Neural crest cell (in vitro differentiated cells): ENCODE measurements around the gene ANXA6. TPM values are rescaled to one million over a fixed set of nuclear protein-coding genes. Genes with fewer than 3 reads are reported as not detected.

Experiments
- DNase-seq: peaks from one replicate; pipeline ENCODE4 v3.0.0; 2021; ENCODE audit warnings: low read depth, mixed read lengths, low spot score
- H3K27ac Mint-ChIP-seq: one replicate; pipeline ENCODE4 v1.8.0; 2021; ENCODE audit warnings: mild to moderate bottlenecking, mixed read lengths; ENCODE audit not compliant: unreplicated experiment
- H3K27me3 Mint-ChIP-seq: 2 replicates; pipeline ENCODE4 v1.8.0; 2021; ENCODE audit warnings: low read depth, mild to moderate bottlenecking, mixed read lengths
- H3K36me3 Mint-ChIP-seq: 2 replicates; pipeline ENCODE4 v1.8.0; 2021; ENCODE audit warnings: low read depth, mild to moderate bottlenecking, mixed read lengths
- H3K4me1 Mint-ChIP-seq: 2 replicates; pipeline ENCODE4 v1.8.0; 2021; ENCODE audit warnings: mixed read lengths
- H3K4me3 Mint-ChIP-seq: one replicate; pipeline ENCODE4 v1.8.0; 2021; ENCODE audit warnings: mild to moderate bottlenecking, mixed read lengths
- H3K9me3 Mint-ChIP-seq: 2 replicates; pipeline ENCODE4 v1.8.0; 2021; ENCODE audit warnings: mixed read lengths
- total RNA-seq: library from RNA; stranded (reverse); gene quantifications from 2 replicates; pipeline ENCODE4 v1.2.1, GENCODE V29; 2021
- TF ChIP-seq, protein P1 (sequence below): fragments of 200-600 bp; sonication (generic); conservative IDR thresholded peaks from 2 replicates; pipeline ENCODE4 v1.5.0; 2021; ENCODE audit warnings: antibody characterized with exemption, mild to moderate bottlenecking

ANXA6 gene
- total RNA-seq, 1 donor from 2014 or later = 151 TPM

DNA sequence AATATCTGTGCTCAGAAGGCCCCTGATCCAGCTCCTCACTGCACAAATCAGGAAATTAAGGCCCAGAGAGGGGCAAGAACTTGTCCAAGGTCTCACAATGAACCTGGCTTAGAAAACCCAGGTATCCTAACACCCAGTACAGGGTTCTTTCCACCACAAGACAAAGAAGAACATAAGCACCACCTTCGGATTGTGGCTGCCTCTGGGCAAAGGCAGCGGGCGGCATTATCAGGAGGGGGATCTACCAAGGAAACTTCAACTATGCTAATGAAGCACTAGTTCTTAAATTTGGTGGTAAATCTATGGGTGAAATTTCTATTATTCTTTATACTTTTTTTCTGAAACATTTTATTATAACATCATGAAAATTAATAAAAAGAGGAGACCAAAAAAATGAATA is 17.9 kb downstream of the ANXA6 start:
- H3K27ac Mint-ChIP-seq = no peak overlapping the region
- TF ChIP-seq, protein P1, sequence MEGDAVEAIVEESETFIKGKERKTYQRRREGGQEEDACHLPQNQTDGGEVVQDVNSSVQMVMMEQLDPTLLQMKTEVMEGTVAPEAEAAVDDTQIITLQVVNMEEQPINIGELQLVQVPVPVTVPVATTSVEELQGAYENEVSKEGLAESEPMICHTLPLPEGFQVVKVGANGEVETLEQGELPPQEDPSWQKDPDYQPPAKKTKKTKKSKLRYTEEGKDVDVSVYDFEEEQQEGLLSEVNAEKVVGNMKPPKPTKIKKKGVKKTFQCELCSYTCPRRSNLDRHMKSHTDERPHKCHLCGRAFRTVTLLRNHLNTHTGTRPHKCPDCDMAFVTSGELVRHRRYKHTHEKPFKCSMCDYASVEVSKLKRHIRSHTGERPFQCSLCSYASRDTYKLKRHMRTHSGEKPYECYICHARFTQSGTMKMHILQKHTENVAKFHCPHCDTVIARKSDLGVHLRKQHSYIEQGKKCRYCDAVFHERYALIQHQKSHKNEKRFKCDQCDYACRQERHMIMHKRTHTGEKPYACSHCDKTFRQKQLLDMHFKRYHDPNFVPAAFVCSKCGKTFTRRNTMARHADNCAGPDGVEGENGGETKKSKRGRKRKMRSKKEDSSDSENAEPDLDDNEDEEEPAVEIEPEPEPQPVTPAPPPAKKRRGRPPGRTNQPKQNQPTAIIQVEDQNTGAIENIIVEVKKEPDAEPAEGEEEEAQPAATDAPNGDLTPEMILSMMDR = no peak
- no peak for DNase-seq
- H3K9me3 Mint-ChIP-seq = no peaks in the 10 kb centered on the region
- H3K27me3 Mint-ChIP-seq = no peaks in the 10 kb centered on the region
- H3K4me1 Mint-ChIP-seq = no peaks in the 10 kb centered on the region
- no peak overlapping the region for H3K4me3 Mint-ChIP-seq
- peaks cover 18% of the 10 kb centered on the region for H3K36me3 Mint-ChIP-seq

DNA sequence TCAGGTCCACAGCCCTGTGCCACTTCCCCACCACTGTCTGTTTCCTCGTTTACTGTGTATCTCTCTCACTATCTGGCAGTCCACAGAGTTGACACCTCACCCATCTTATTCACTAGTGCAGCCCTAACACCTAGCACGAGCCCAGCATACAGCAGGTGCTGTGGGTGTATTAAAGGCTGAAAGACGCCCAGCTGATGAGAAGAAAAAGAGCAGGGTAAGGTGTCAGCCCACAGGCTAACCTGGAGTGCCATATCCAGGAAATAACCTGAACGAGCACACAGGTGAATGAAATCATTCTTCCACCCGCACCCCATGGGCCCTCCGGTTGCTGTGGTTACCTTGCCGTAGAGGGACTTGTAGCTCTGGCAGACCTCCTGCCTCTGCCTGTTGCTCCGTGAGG is 18.6 kb downstream of the ANXA6 start:
- no peaks in the 10 kb centered on the region for H3K4me1 Mint-ChIP-seq
- TF ChIP-seq, protein P1 = no peak
- no peaks in the 10 kb centered on the region for H3K9me3 Mint-ChIP-seq
- H3K36me3 Mint-ChIP-seq = peaks cover 18% of the 10 kb centered on the region
- DNase-seq = no peak
- no peaks in the 10 kb centered on the region for H3K27me3 Mint-ChIP-seq
- H3K4me3 Mint-ChIP-seq = no peak overlapping the region
- peak overlapping the region; percentile 39 for H3K27ac Mint-ChIP-seq

DNA sequence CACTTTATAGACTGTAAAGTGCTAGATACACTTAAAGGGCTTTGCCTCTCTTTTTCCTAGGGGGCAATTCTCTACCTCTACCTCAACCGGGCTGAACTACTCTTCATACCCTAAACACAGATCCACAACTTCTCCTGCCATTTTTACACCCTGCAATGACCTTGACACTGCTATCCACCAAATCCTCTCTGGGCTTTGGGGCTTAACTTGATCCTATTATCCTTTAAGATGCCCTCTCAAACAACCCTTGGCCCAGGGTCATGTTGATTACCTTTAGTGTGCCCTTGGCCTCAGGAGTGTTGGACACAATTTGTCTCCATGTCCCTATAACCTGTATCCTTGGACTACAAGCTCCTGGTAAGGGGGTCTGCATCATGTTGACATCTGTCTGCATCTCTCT is 19.5 kb downstream of the ANXA6 start:
- H3K36me3 Mint-ChIP-seq = peaks cover 18% of the 10 kb centered on the region
- no peak for DNase-seq
- H3K4me1 Mint-ChIP-seq = no peaks in the 10 kb centered on the region
- TF ChIP-seq, protein P1 = no peak
- no peaks in the 10 kb centered on the region for H3K9me3 Mint-ChIP-seq
- H3K4me3 Mint-ChIP-seq = no peak overlapping the region
- no peak overlapping the region for H3K27ac Mint-ChIP-seq
- H3K27me3 Mint-ChIP-seq = no peaks in the 10 kb centered on the region

DNA sequence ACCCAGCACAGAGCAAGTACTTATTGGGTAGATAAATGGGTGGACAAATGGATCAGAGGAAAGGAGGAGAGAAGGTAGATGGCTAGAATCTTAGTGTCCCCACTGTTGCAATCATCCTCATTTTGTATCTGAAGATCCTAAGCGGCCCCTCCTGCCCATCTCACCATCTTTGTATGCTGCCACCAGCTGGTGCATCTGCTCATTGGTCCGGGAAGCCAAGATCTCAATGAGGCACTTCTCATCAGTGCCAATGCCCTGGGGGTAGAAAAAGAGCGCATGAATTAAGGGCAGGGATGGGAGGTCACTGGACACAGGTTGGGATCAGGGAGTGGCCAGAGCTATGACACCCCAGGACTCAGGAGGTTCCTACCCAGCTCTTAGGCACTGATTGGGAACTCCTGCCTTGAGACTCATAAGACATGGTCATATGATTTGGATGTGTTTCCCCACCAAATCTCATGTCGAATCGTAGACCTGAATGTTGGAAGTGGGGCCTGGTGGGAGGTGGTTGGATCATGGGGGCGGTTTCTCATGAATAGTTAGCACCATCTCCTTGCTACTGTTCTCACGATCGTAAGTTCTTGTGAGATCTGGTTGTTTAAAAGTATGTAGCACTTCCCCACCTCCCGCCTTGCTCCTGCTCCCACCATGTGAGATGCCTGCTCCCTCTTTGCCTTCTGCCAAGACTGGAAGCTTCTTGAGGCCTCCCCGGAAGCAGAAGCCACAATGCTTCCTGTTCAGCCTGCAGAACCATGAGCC is 20.3 kb downstream of the ANXA6 start:
- H3K27ac Mint-ChIP-seq = no peak overlapping the region
- no peaks in the 10 kb centered on the region for H3K4me1 Mint-ChIP-seq
- H3K9me3 Mint-ChIP-seq = no peaks in the 10 kb centered on the region
- peaks cover 20% of the 10 kb centered on the region for H3K36me3 Mint-ChIP-seq
- H3K4me3 Mint-ChIP-seq = no peak overlapping the region
- TF ChIP-seq, protein P1 = no peak
- H3K27me3 Mint-ChIP-seq = no peaks in the 10 kb centered on the region
- DNase-seq = no peak

DNA sequence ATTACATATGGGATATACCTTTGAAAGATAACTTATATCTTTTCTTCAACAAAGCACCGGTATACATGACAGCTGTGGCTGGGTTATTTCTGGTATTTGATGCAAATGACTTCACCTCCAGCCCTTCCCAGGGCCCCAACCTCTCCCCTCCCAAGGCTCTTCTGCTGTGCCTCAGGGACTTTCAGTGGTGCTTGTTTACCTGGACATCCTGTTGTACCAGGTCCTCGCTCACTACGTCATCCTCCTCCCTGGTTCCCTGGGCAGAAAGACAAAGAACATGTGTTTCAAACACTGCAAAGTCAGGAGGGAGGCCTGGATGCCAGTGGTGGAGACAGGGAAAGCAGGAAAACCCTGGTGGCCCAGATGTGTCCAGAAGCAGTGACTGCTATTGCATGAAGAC is 23.4 kb downstream of the ANXA6 start:
- no peaks in the 10 kb centered on the region for H3K9me3 Mint-ChIP-seq
- H3K4me3 Mint-ChIP-seq = no peak overlapping the region
- peaks cover 25% of the 10 kb centered on the region for H3K36me3 Mint-ChIP-seq
- DNase-seq = no peak
- no peak overlapping the region for H3K27ac Mint-ChIP-seq
- no peaks in the 10 kb centered on the region for H3K27me3 Mint-ChIP-seq
- H3K4me1 Mint-ChIP-seq = peaks cover 4% of the 10 kb centered on the region
- TF ChIP-seq, protein P1 = no peak
